OCI-LY3 (cell line): ENCODE data around the gene WNT10A.

Experiments used
- CTCF ChIP-seq: fragments of 200-600, 300-600 bp; sonication (generic); IDR thresholded peaks from 2 replicates; pipeline ENCODE4 v1.5.1; 2014; ENCODE audit warnings: antibody characterized with exemption, low read length, low read depth
- EZH2phosphoT487 ChIP-seq: fragments of 200-600 bp; shearing (Covaris generic); IDR thresholded peaks from 2 replicates; pipeline ENCODE4 v1.6.1; 2018; ENCODE audit warnings: antibody characterized with exemption, mixed run types, low read depth

GRCh38 chr2:218855305-218856166 is 25.1 kb upstream of the WNT10A start:
- no peak for TF ChIP-seq CTCF
- TF ChIP-seq EZH2phosphoT487: no peak
